Neural cell (in vitro differentiated cells): ENCODE measurements around the gene CTAGE4.
"Not testable (repeated sequence)": the region's sequence is repeated elsewhere in the genome, so short reads cannot be mapped to it uniquely, and the experiment has no call there.

Experiments used
- CTCF ChIP-seq: fragments of 450-650 bp; IDR thresholded peaks from 2 replicates; pipeline ENCODE4 v1.5.1; 2014; ENCODE audit warnings: antibody characterized with exemption, mild to moderate bottlenecking, moderate library complexity; ENCODE audit not compliant: poor library complexity, severe bottlenecking
- EZH2 ChIP-seq: fragments of 200-600, 300-800 bp; shearing (Covaris generic), sonication (generic); IDR thresholded peaks from 2 replicates; pipeline ENCODE4 v1.6.1; 2014; ENCODE audit warnings: antibody characterized with exemption, low read length, borderline replicate concordance, mild to moderate bottlenecking; ENCODE audit not compliant: insufficient read depth, poor library complexity, severe bottlenecking
- MXI1 ChIP-seq: fragments of 450-650 bp; conservative IDR thresholded peaks from 2 replicates; pipeline ENCODE4 v1.6.1; 2014; ENCODE audit warnings: antibody characterized with exemption, mild to moderate bottlenecking; ENCODE audit not compliant: poor library complexity, severe bottlenecking
- POLR2AphosphoS5 ChIP-seq: IDR thresholded peaks from 2 replicates; pipeline ENCODE4 v1.6.1; 2012
- REST ChIP-seq: IDR thresholded peaks from 2 replicates; pipeline ENCODE4 v1.6.1; 2012; ENCODE audit warnings: borderline replicate concordance
- SMC3 ChIP-seq: fragments of 450-650 bp; conservative IDR thresholded peaks from 2 replicates; pipeline ENCODE4 v1.6.1; 2014; ENCODE audit warnings: antibody characterized with exemption, mild to moderate bottlenecking, moderate library complexity; ENCODE audit not compliant: poor library complexity

- TF ChIP-seq CTCF, REST, POLR2AphosphoS5, SMC3, MXI1, EZH2: not testable (repeated sequence)
Measured at GRCh38 chr7:144233039-144233438, 49.8 kb downstream of the CTAGE4 start.
